GM12891 (cell line): ENCODE results near the gene RBM26.

Experiments used
- PAX5 ChIP-seq: IDR thresholded peaks from 2 replicates; pipeline ENCODE4 v1.6.1; 2011; ENCODE audit warnings: low read length, moderate library complexity, mild to moderate bottlenecking; ENCODE audit not compliant: insufficient read depth, severe bottlenecking
- POLR2A ChIP-seq: IDR thresholded peaks from 2 replicates; pipeline ENCODE4 v1.6.1; 2011; ENCODE audit warnings: low read depth, low read length, control low read depth
- POLR2AphosphoS5 ChIP-seq: IDR thresholded peaks from 2 replicates; pipeline ENCODE4 v1.6.1; 2011; ENCODE audit warnings: low read depth, low read length, control low read depth
- POU2F2 ChIP-seq: IDR thresholded peaks from 2 replicates; pipeline ENCODE4 v1.6.1; 2011; ENCODE audit warnings: low read depth, mild to moderate bottlenecking, control low read depth, low read length, moderate library complexity
- SPI1 ChIP-seq: IDR thresholded peaks from 2 replicates; pipeline ENCODE4 v1.6.1; 2011; ENCODE audit warnings: low read depth, low read length, control low read depth
- TAF1 ChIP-seq: IDR thresholded peaks from 2 replicates; pipeline ENCODE4 v1.6.1; 2011; ENCODE audit warnings: low read depth, low read length, control low read depth

DNA sequence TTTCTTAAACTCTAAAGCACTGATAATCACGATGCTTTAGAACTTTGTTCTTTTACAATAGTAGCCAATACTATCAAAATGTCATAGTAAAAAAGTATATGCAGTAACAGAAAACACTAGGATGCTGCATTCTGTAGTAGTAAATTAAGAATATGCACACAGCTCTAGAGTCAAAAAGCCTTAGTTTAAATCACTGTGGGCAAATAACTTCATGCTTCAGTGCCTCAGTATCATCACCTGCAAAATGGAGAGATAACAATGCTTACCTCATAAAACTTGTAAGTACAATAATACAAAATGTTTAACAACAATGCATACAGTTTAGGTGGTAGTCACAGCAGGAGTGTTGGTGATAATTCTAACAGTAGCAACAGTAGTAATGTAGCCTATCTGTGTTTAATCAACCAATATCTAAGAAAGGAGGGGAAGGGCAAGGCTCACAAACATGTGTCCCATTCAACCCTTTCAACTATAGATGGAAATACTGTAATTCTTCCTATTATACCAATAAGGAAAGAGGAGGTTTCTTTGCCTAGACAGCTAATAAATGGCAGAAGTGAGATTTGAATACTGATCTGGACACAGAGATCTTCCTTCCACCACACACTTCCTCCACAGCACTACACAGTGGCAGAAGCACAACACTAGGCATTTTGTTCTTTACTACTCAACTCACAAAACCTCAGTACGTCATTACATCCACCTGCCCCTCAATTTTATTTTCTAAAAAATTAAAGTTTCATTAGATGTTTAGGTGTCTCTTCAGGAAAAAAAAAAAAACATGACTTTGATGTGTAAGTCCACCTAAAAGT lies 4.6 kb downstream of the RBM26 start:
- TF ChIP-seq POLR2AphosphoS5 (no peak), POLR2A (no peak), POU2F2 (no peak), TAF1 (no peak), SPI1 (peak; percentile 68), PAX5 (no peak)
